Measurements from ENCODE around the gene MPST.

Gene MPST

GRCh38 chr22:37051391-37052385 lies 32.1 kb downstream of the MPST start, which contains the start of gene KCTD17 (continued):
- no peak for TF ChIP-seq GLI2 (tag by site-specific recombination; IDR thresholded peaks at IDR 0.05; ENCODE audit: borderline replicate concordance, low read depth)
- TF ChIP-seq PRDM1 (tag by site-specific recombination; IDR thresholded peaks at IDR 0.05): no peak
- no peak for TF ChIP-seq ZNF19 (tag by site-specific recombination; IDR thresholded peaks at IDR 0.05; ENCODE audit: low read depth)
- TF ChIP-seq, protein P1, sequence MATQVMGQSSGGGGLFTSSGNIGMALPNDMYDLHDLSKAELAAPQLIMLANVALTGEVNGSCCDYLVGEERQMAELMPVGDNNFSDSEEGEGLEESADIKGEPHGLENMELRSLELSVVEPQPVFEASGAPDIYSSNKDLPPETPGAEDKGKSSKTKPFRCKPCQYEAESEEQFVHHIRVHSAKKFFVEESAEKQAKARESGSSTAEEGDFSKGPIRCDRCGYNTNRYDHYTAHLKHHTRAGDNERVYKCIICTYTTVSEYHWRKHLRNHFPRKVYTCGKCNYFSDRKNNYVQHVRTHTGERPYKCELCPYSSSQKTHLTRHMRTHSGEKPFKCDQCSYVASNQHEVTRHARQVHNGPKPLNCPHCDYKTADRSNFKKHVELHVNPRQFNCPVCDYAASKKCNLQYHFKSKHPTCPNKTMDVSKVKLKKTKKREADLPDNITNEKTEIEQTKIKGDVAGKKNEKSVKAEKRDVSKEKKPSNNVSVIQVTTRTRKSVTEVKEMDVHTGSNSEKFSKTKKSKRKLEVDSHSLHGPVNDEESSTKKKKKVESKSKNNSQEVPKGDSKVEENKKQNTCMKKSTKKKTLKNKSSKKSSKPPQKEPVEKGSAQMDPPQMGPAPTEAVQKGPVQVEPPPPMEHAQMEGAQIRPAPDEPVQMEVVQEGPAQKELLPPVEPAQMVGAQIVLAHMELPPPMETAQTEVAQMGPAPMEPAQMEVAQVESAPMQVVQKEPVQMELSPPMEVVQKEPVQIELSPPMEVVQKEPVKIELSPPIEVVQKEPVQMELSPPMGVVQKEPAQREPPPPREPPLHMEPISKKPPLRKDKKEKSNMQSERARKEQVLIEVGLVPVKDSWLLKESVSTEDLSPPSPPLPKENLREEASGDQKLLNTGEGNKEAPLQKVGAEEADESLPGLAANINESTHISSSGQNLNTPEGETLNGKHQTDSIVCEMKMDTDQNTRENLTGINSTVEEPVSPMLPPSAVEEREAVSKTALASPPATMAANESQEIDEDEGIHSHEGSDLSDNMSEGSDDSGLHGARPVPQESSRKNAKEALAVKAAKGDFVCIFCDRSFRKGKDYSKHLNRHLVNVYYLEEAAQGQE (tag by site-specific recombination; IDR thresholded peaks at IDR 0.05): no peak
- TF ChIP-seq ZNF510 (tag by site-specific recombination; IDR thresholded peaks at IDR 0.05; ENCODE audit: insufficient replicate concordance): no peak
- TF ChIP-seq, protein P2, sequence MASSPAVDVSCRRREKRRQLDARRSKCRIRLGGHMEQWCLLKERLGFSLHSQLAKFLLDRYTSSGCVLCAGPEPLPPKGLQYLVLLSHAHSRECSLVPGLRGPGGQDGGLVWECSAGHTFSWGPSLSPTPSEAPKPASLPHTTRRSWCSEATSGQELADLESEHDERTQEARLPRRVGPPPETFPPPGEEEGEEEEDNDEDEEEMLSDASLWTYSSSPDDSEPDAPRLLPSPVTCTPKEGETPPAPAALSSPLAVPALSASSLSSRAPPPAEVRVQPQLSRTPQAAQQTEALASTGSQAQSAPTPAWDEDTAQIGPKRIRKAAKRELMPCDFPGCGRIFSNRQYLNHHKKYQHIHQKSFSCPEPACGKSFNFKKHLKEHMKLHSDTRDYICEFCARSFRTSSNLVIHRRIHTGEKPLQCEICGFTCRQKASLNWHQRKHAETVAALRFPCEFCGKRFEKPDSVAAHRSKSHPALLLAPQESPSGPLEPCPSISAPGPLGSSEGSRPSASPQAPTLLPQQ (tag by site-specific recombination; IDR thresholded peaks at IDR 0.05): peak; percentile 47; the same call in 1 of the 2 replicates
- TF ChIP-seq ZNF624 (tag by site-specific recombination; IDR thresholded peaks at IDR 0.05): no peak

DNA sequence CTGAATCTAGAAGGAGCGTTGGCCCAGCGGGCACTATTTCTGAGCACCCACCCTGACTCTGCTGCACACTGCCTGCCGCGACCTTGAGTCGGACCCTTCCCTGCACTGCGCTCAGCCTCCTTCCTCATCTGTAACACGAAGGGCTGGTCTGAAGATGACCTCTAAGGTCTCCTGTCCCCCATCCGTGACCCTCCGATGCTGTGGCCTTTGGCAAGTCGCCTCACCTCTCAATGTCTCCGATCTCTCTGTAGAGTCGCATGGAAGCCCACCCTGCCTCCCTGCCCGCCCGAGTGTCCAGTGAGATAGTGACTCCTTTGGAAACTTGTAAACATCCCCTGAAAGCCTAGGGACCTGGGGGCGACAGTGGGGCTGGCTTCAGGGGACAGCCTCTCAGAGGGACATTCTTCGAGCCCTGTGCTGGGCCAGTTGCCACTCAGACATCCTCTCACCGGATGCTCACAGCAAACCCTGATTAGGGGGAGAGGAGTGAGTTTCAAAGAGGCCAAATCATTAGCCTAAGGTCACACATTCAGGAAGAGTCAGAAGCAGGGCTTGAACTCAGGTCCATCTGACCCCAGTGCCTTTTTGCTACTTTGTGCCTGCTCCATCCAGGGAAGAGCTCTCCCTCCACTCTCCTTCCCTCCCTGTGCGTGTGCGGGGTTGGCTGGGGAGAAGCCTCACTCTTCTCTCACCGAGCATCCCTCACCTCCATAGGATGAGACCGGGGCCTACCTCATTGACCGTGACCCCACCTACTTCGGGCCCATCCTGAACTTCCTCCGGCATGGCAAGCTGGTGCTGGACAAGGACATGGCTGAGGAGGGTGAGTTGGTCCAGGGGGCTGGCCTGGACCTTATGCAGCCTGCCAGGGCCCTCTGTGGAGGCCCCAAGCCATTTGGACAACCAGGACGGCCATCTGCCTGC lies 33.1 kb downstream of the MPST start:
- no peaks in the 10 kb centered on the region for H3K9me3 ChIP-seq (ENCODE audit: control insufficient read depth, insufficient read depth, low read depth, low read length)
- ChIA-PET POLR2A (interaction anchor here (0.5 to 1.7 kb wide), 8 partner anchors 9 to 394 kb away, joined by 3 to 7 read pairs (median 4); partner anchors contain the start of gene TST), CTCF (interaction anchor here (1.5 kb wide), 1 partner anchor 147 kb away, joined by 6 read pairs; no protein-coding TSS in a partner anchor)
- peaks cover 0 to 49% of the 10 kb centered on the region in 2 experiments; a peak in 1 of 3 replicates for H3K36me3 ChIP-seq (ENCODE audit: control insufficient read depth in 2 of 2, insufficient read depth in 1 of 2, low read length in 2 of 2)
- TF ChIP-seq KLF1 (tag by site-specific recombination; IDR thresholded peaks at IDR 0.05): no peak
- TF ChIP-seq ZNF292 (tag by site-specific recombination; IDR thresholded peaks at IDR 0.05; ENCODE audit: borderline replicate concordance, low read depth): no peak
- TF ChIP-seq ZNF223 (tag by site-specific recombination; IDR thresholded peaks at IDR 0.05): no peak
- TF ChIP-seq ZNF704 (tag by site-specific recombination; IDR thresholded peaks at IDR 0.05): no peak
- no peak for TF ChIP-seq ZNF654 (tag by site-specific recombination; IDR thresholded peaks at IDR 0.05; ENCODE audit: low read depth)
- no peak for TF ChIP-seq ZNF626 (tag by site-specific recombination; IDR thresholded peaks at IDR 0.05)
- TF ChIP-seq ZBTB8A (tag by site-specific recombination; IDR thresholded peaks at IDR 0.05): no peak
- TF ChIP-seq, protein P3, sequence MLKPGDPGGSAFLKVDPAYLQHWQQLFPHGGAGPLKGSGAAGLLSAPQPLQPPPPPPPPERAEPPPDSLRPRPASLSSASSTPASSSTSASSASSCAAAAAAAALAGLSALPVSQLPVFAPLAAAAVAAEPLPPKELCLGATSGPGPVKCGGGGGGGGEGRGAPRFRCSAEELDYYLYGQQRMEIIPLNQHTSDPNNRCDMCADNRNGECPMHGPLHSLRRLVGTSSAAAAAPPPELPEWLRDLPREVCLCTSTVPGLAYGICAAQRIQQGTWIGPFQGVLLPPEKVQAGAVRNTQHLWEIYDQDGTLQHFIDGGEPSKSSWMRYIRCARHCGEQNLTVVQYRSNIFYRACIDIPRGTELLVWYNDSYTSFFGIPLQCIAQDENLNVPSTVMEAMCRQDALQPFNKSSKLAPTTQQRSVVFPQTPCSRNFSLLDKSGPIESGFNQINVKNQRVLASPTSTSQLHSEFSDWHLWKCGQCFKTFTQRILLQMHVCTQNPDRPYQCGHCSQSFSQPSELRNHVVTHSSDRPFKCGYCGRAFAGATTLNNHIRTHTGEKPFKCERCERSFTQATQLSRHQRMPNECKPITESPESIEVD (tag by site-specific recombination; IDR thresholded peaks at IDR 0.05): no peak
- TF ChIP-seq ZNF624 (tag by site-specific recombination; IDR thresholded peaks at IDR 0.05): no peak
- peaks cover 5% of the 10 kb centered on the region; the same call in 1 of the 2 replicates for H3K4me1 ChIP-seq (ENCODE audit: control insufficient read depth, insufficient read depth, low read length)
- H3K4me3 ChIP-seq (ENCODE audit: low read depth, low read length): peak overlapping the region; percentile 73
- no peak overlapping the region for H3K27ac ChIP-seq (ENCODE audit: extremely low read depth, low read depth, low read length)
